GM23338 (cell line): ENCODE measurements around the gene TARS1. TPM values are rescaled to one million over a fixed set of nuclear protein-coding genes. Genes with fewer than 3 reads are reported as not detected.

Source experiments
- ATAC-seq: fragments of 200-7000 bp; cut with Tn5 transposase; 3 replicates; pipeline ENCODE4 v1.9.1; 2020
- DNase-seq: peaks from one replicate; pipeline ENCODE4 v3.0.0-alpha.2; 2015; ENCODE audit warnings: low spot score
- H2AFZ ChIP-seq: fragments of 200-600 bp; sonication (generic); 2 replicates; pipeline ENCODE4 v1.8.0; 2016; ENCODE audit warnings: antibody characterized with exemption, mild to moderate bottlenecking, moderate library complexity
- H3F3A ChIP-seq: fragments of 200-600 bp; sonication (generic); replicated peaks from 2 replicates; pipeline ENCODE4 v1.8.0; 2017; ENCODE audit warnings: antibody characterized with exemption, mixed run types, low read depth
- H3K27ac ChIP-seq: fragments of 200-600 bp; sonication (generic); 2 replicates; pipeline ENCODE4 v1.6.1; 2016; ENCODE audit warnings: low read depth
- H3K27me3 ChIP-seq: fragments of 200-600 bp; sonication (generic); 2 replicates; pipeline ENCODE4 v1.8.0; 2016; ENCODE audit warnings: mild to moderate bottlenecking, mixed run types, moderate library complexity; ENCODE audit not compliant: insufficient read depth
- H3K36me3 ChIP-seq: fragments of 200-600 bp; sonication (generic); 2 replicates; pipeline ENCODE4 v1.8.0; 2016; ENCODE audit warnings: mild to moderate bottlenecking; ENCODE audit not compliant: insufficient read depth
- H3K4me1 ChIP-seq: fragments of 200-600 bp; sonication (generic); 2 replicates; pipeline ENCODE4 v1.8.0; 2016; ENCODE audit warnings: mild to moderate bottlenecking, moderate library complexity; ENCODE audit not compliant: insufficient read depth
- H3K4me2 ChIP-seq: fragments of 200-600 bp; sonication (generic); 2 replicates; pipeline ENCODE4 v1.7.1; 2017; ENCODE audit warnings: mixed run types
- H3K4me3 ChIP-seq: fragments of 200-600 bp; sonication (generic); 2 replicates; pipeline ENCODE4 v1.6.1; 2016; ENCODE audit warnings: mixed run types
- H3K79me2 ChIP-seq: fragments of 200-600 bp; sonication (generic); replicated peaks from 2 replicates; pipeline ENCODE4 v1.8.0; 2017; ENCODE audit warnings: mild to moderate bottlenecking; ENCODE audit not compliant: insufficient read depth
- H3K9me2 ChIP-seq: fragments of 200-600 bp; sonication (generic); 2 replicates; pipeline ENCODE4 v1.8.0; 2017; ENCODE audit not compliant: insufficient read depth
- H4K20me1 ChIP-seq: fragments of 200-600 bp; sonication (generic); replicated peaks from 2 replicates; pipeline ENCODE4 v1.8.0; 2017; ENCODE audit warnings: mild to moderate bottlenecking; ENCODE audit not compliant: insufficient read depth
- H3K27ac Mint-ChIP-seq: 2 replicates; pipeline ENCODE4 v1.8.0; 2020; ENCODE audit warnings: inconsistent platforms, mild to moderate bottlenecking, moderate library complexity, mixed read lengths
- H3K27me3 Mint-ChIP-seq: 3 replicates; pipeline ENCODE4 v1.8.0; 2022; ENCODE audit warnings: low read depth, mild to moderate bottlenecking, moderate library complexity, mixed read lengths, inconsistent platforms; ENCODE audit not compliant: insufficient read depth, poor library complexity
- H3K36me3 Mint-ChIP-seq: 3 replicates; pipeline ENCODE4 v1.8.0; 2021; ENCODE audit warnings: low read depth, mild to moderate bottlenecking, inconsistent platforms, moderate library complexity, mixed read lengths
- H3K4me1 Mint-ChIP-seq: 3 replicates; pipeline ENCODE4 v1.8.0; 2020; ENCODE audit warnings: mild to moderate bottlenecking, inconsistent platforms, mixed read lengths
- H3K4me3 Mint-ChIP-seq: 3 replicates; pipeline ENCODE4 v1.8.0; 2021; ENCODE audit warnings: moderate library complexity, mild to moderate bottlenecking, inconsistent platforms, mixed read lengths
- H3K9me3 Mint-ChIP-seq: 3 replicates; pipeline ENCODE4 v1.8.0; 2020; ENCODE audit warnings: moderate library complexity, mild to moderate bottlenecking, inconsistent platforms, mixed read lengths
- CREB1 ChIP-seq: fragments of 250-450 bp; sonication (Bioruptor Pico); IDR thresholded peaks from 2 replicates; pipeline ENCODE4 v1.5.0; 2020; ENCODE audit warnings: low read depth, mild to moderate bottlenecking, moderate library complexity
- CTCF ChIP-seq, 2 experiments: fragments of 200-600 bp in 1 of 2; sonication (generic) in 1 of 2; conservative IDR thresholded peaks; 2 replicates each; pipeline versions ENCODE4 v1.5.1 to v1.6.1; 2016 to 2017; ENCODE audit warnings: antibody characterized with exemption in 2 of 2, low read depth in 2 of 2, mild to moderate bottlenecking in 2 of 2, moderate library complexity in 1 of 2
- ETS1 ChIP-seq: IDR thresholded peaks from 2 replicates; pipeline ENCODE4 v1.6.1; 2016; ENCODE audit warnings: antibody characterized with exemption
- EZH2 ChIP-seq: fragments of 200-600 bp; sonication (generic); IDR thresholded peaks from one replicate; pipeline ENCODE4 v1.8.0; 2017; ENCODE audit warnings: antibody characterized with exemption, mild to moderate bottlenecking, low read depth; ENCODE audit not compliant: unreplicated experiment
- EZH2phosphoT487 ChIP-seq: fragments of 200-600 bp; sonication (generic); IDR thresholded peaks from one replicate; pipeline ENCODE4 v1.8.1; 2018; ENCODE audit warnings: antibody characterized with exemption; ENCODE audit not compliant: unreplicated experiment
- JUNB ChIP-seq: IDR thresholded peaks from one replicate; pipeline ENCODE4 v1.6.1; 2016; ENCODE audit warnings: antibody characterized with exemption; ENCODE audit not compliant: unreplicated experiment
- NANOG ChIP-seq: IDR thresholded peaks from 2 replicates; pipeline ENCODE4 v1.6.1; 2016; ENCODE audit warnings: antibody characterized with exemption, borderline replicate concordance
- POLR2AphosphoS5 ChIP-seq: IDR thresholded peaks from 2 replicates; pipeline ENCODE4 v1.6.1; 2016; ENCODE audit warnings: antibody characterized with exemption, low read depth
- REST ChIP-seq: IDR thresholded peaks from one replicate; pipeline ENCODE4 v1.6.1; 2018; ENCODE audit warnings: antibody characterized with exemption; ENCODE audit not compliant: unreplicated experiment
- STAT1 ChIP-seq: IDR thresholded peaks from one replicate; pipeline ENCODE4 v1.6.1; 2016; ENCODE audit warnings: antibody characterized with exemption; ENCODE audit not compliant: unreplicated experiment
- ZNF114 ChIP-seq: fragments of 250-450 bp; sonication (Bioruptor Pico); IDR thresholded peaks from 2 replicates; pipeline ENCODE4 v1.5.0; 2020; ENCODE audit warnings: mild to moderate bottlenecking, moderate library complexity
- ZNF331 ChIP-seq: fragments of 250-450 bp; sonication (Bioruptor Pico); IDR thresholded peaks from 2 replicates; pipeline ENCODE4 v1.5.0; 2020; ENCODE audit warnings: low read depth, mild to moderate bottlenecking, moderate library complexity
- polyA plus RNA-seq: library from polyadenylated mRNA; unstranded; fragments of >200 nt; fragmentation: Nextera tagmentation; extraction: Ambion mirVana; gene quantifications from 2 replicates; pipeline ENCODE4 v1.2.1, GENCODE V29; 2016
- total RNA-seq: library from RNA; depleted of rRNA; stranded (reverse); fragments of >200 nt; shearing (Covaris generic); gene quantifications from 2 replicates; pipeline ENCODE4 v1.2.3, GENCODE V29; 2014
- TF ChIP-seq, protein P1 (sequence below): fragments of 250-450 bp; sonication (Bioruptor Pico); IDR thresholded peaks from 2 replicates; pipeline ENCODE4 v1.5.0; 2020; ENCODE audit warnings: mild to moderate bottlenecking, moderate library complexity

TARS1 gene
- total and polyA plus RNA-seq, 2 experiments from 2014 or later = 458 to 473 TPM

GRCh38 chr5:33477816-33478215 lies 37.1 kb downstream of the TARS1 start:
- no peak overlapping the region for H3K4me3 Mint-ChIP-seq
- 0 out of 2 replicates have a peak, but pooled peaks cover 7% of the 10 kb centered on the region for H4K20me1 ChIP-seq
- no peaks in the 10 kb centered on the region for H3K27me3 ChIP-seq
- peaks cover 21% of the 10 kb centered on the region for H3K4me1 ChIP-seq
- H3K36me3 Mint-ChIP-seq = peaks cover 72% of the 10 kb centered on the region
- peaks cover 29% of the 10 kb centered on the region for H3K36me3 ChIP-seq
- H3K9me2 ChIP-seq = no peaks in the 10 kb centered on the region; the same call in 1 of the 2 replicates
- H3K27ac Mint-ChIP-seq = no peak overlapping the region
- no peak overlapping the region for H3K27ac ChIP-seq
- H3K4me2 ChIP-seq = no peak overlapping the region
- peaks cover 15% of the 10 kb centered on the region; the same call in 2 of the 3 replicates for H3K9me3 Mint-ChIP-seq
- TF ChIP-seq CTCF (conservative IDR thresholded peaks at IDR 0.05; ENCODE audit: low read depth in 2 of 2) = no peak
- TF ChIP-seq, protein P1, sequence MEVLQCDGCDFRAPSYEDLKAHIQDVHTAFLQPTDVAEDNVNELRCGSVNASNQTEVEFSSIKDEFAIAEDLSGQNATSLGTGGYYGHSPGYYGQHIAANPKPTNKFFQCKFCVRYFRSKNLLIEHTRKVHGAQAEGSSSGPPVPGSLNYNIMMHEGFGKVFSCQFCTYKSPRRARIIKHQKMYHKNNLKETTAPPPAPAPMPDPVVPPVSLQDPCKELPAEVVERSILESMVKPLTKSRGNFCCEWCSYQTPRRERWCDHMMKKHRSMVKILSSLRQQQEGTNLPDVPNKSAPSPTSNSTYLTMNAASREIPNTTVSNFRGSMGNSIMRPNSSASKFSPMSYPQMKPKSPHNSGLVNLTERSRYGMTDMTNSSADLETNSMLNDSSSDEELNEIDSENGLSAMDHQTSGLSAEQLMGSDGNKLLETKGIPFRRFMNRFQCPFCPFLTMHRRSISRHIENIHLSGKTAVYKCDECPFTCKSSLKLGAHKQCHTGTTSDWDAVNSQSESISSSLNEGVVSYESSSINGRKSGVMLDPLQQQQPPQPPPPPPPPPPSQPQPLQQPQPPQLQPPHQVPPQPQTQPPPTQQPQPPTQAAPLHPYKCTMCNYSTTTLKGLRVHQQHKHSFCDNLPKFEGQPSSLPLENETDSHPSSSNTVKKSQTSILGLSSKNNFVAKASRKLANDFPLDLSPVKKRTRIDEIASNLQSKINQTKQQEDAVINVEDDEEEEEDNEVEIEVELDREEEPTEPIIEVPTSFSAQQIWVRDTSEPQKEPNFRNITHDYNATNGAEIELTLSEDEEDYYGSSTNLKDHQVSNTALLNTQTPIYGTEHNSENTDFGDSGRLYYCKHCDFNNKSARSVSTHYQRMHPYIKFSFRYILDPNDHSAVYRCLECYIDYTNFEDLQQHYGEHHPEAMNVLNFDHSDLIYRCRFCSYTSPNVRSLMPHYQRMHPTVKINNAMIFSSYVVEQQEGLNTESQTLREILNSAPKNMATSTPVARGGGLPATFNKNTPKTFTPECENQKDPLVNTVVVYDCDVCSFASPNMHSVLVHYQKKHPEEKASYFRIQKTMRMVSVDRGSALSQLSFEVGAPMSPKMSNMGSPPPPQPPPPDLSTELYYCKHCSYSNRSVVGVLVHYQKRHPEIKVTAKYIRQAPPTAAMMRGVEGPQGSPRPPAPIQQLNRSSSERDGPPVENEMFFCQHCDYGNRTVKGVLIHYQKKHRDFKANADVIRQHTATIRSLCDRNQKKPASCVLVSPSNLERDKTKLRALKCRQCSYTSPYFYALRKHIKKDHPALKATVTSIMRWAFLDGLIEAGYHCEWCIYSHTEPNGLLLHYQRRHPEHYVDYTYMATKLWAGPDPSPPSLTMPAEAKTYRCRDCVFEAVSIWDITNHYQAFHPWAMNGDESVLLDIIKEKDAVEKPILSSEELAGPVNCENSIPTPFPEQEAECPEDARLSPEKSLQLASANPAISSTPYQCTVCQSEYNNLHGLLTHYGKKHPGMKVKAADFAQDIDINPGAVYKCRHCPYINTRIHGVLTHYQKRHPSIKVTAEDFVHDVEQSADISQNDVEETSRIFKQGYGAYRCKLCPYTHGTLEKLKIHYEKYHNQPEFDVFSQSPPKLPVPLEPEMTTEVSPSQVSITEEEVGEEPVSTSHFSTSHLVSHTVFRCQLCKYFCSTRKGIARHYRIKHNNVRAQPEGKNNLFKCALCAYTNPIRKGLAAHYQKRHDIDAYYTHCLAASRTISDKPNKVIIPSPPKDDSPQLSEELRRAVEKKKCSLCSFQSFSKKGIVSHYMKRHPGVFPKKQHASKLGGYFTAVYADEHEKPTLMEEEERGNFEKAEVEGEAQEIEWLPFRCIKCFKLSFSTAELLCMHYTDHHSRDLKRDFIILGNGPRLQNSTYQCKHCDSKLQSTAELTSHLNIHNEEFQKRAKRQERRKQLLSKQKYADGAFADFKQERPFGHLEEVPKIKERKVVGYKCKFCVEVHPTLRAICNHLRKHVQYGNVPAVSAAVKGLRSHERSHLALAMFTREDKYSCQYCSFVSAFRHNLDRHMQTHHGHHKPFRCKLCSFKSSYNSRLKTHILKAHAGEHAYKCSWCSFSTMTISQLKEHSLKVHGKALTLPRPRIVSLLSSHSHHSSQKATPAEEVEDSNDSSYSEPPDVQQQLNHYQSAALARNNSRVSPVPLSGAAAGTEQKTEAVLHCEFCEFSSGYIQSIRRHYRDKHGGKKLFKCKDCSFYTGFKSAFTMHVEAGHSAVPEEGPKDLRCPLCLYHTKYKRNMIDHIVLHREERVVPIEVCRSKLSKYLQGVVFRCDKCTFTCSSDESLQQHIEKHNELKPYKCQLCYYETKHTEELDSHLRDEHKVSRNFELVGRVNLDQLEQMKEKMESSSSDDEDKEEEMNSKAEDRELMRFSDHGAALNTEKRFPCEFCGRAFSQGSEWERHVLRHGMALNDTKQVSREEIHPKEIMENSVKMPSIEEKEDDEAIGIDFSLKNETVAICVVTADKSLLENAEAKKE (CRISPR knock-in tag) = no peak
- TF ChIP-seq CREB1 (CRISPR knock-in tag) = no peak
- no peak for TF ChIP-seq ETS1
- TF ChIP-seq NANOG = no peak
- TF ChIP-seq EZH2 = no peak
- no peak for TF ChIP-seq STAT1
- TF ChIP-seq EZH2phosphoT487 = no peak
- TF ChIP-seq ZNF114 (CRISPR knock-in tag) = no peak
- TF ChIP-seq REST = no peak
- no peak for TF ChIP-seq JUNB
- TF ChIP-seq POLR2AphosphoS5 = no peak
- TF ChIP-seq ZNF331 (CRISPR knock-in tag) = no peak
- ATAC-seq (no peak), DNase-seq (no peak)
- H3K27me3 Mint-ChIP-seq = peaks cover 2% of the 10 kb centered on the region
- H3F3A ChIP-seq = no peaks in the 10 kb centered on the region; the same call in 1 of the 2 replicates
- peaks cover 11% of the 10 kb centered on the region for H3K79me2 ChIP-seq
- H3K4me3 ChIP-seq = no peak overlapping the region
- H3K4me1 Mint-ChIP-seq = peaks cover 19% of the 10 kb centered on the region
- no peak overlapping the region for H2AFZ ChIP-seq
